ENCODE measurements around the gene RASGEF1B.

RASGEF1B gene

GRCh38 chr4:81465406-81466340, 6.0 kb downstream of the RASGEF1B start:
- DNase-seq (ENCODE audit: low read depth) = no peak

GRCh38 chr4:81460834-81461233, 10.9 kb downstream of the RASGEF1B start:
- DNase-seq (ENCODE audit: low read depth) = no peak

GRCh38 chr4:81460191-81460701, 11.5 kb downstream of the RASGEF1B start:
- DNase-seq (ENCODE audit: low read depth) = no peak

- DNase-seq (ENCODE audit: low read depth) = no peak
Observed at GRCh38 chr4:81459228-81459627, 12.5 kb downstream of the RASGEF1B start.

GRCh38 chr4:81457921-81458520, 13.7 kb downstream of the RASGEF1B start:
- no peak for DNase-seq (ENCODE audit: low read depth)

GRCh38 chr4:81457345-81457744, 14.4 kb downstream of the RASGEF1B start:
- DNase-seq (ENCODE audit: low read depth) = no peak

GRCh38 chr4:81455897-81456296, 15.8 kb downstream of the RASGEF1B start:
- no peak for DNase-seq (ENCODE audit: low read depth)

GRCh38 chr4:81454948-81455347, 16.8 kb downstream of the RASGEF1B start:
- DNase-seq (ENCODE audit: low read depth) = no peak

- no peak for DNase-seq (ENCODE audit: low read depth)
Observed at GRCh38 chr4:81454499-81454898, 17.2 kb downstream of the RASGEF1B start.

GRCh38 chr4:81453024-81453423, 18.7 kb downstream of the RASGEF1B start:
- DNase-seq (ENCODE audit: low read depth) = no peak

- no peak for DNase-seq (ENCODE audit: low read depth)
Observed at GRCh38 chr4:81452452-81453006, 19.2 kb downstream of the RASGEF1B start.

GRCh38 chr4:81449015-81449414, 22.7 kb downstream of the RASGEF1B start:
- DNase-seq (ENCODE audit: low read depth) = no peak

- DNase-seq (ENCODE audit: low read depth) = no peak
Observed at GRCh38 chr4:81447566-81448229, 24.0 kb downstream of the RASGEF1B start.

GRCh38 chr4:81446634-81447033, 25.1 kb downstream of the RASGEF1B start:
- DNase-seq (ENCODE audit: low read depth) = no peak

- DNase-seq (ENCODE audit: low read depth) = no peak
Observed at GRCh38 chr4:81445196-81445595, 26.5 kb downstream of the RASGEF1B start.

GRCh38 chr4:81442484-81443085, 29.1 kb downstream of the RASGEF1B start:
- no peak for DNase-seq (ENCODE audit: low read depth)

GRCh38 chr4:81440949-81441348, 30.8 kb downstream of the RASGEF1B start:
- no peak for DNase-seq (ENCODE audit: low read depth)

GRCh38 chr4:81436941-81437574, 34.6 kb downstream of the RASGEF1B start:
- DNase-seq (ENCODE audit: low read depth) = no peak

- DNase-seq (ENCODE audit: low read depth) = no peak
Observed at GRCh38 chr4:81436096-81436495, 35.6 kb downstream of the RASGEF1B start.

- DNase-seq (ENCODE audit: low read depth) = no peak
Observed at GRCh38 chr4:81432825-81433224, 38.9 kb downstream of the RASGEF1B start.

GRCh38 chr4:81431971-81432370, 39.7 kb downstream of the RASGEF1B start:
- no peak for DNase-seq (ENCODE audit: low read depth)
